HG02763 (cell line): ENCODE data around the gene NXPH3.
"Not testable (repeated sequence)": the region's sequence is repeated elsewhere in the genome, so short reads cannot be mapped to it uniquely, and the experiment has no call there.

ENCODE experiments used
- ATAC-seq: cut with Tn5 transposase; IDR thresholded peaks from one replicate; pipeline ENCODE4 v1.9.1; 2021; ENCODE audit warnings: mild to moderate bottlenecking, moderate library complexity; ENCODE audit not compliant: unreplicated experiment

The NXPH3 gene

GRCh38 chr17:49554694-49555494, 20.8 kb upstream of the NXPH3 start:
- no peak for ATAC-seq

- ATAC-seq = no peak
Observed at GRCh38 chr17:49555495-49556222, 20.0 kb upstream of the NXPH3 start.

GRCh38 chr17:49556223-49556943, 19.3 kb upstream of the NXPH3 start:
- ATAC-seq = no peak

GRCh38 chr17:49557312-49558024, 18.2 kb upstream of the NXPH3 start:
- ATAC-seq = no peak

GRCh38 chr17:49564638-49565037, 11.0 kb upstream of the NXPH3 start:
- ATAC-seq = no peak

- ATAC-seq = no peak
Observed at GRCh38 chr17:49565948-49566491, 9.7 kb upstream of the NXPH3 start.

GRCh38 chr17:49566668-49567071, 9.0 kb upstream of the NXPH3 start:
- no peak for ATAC-seq

- ATAC-seq = no peak
Observed at GRCh38 chr17:49567104-49567521, 8.6 kb upstream of the NXPH3 start.

GRCh38 chr17:49567871-49568694, 7.6 kb upstream of the NXPH3 start:
- ATAC-seq = no peak

- not testable (repeated sequence) for ATAC-seq
Observed at GRCh38 chr17:49568695-49569047, 7.0 kb upstream of the NXPH3 start.

GRCh38 chr17:49570540-49571242, 5.0 kb upstream of the NXPH3 start:
- ATAC-seq = no peak

GRCh38 chr17:49571283-49571682, 4.4 kb upstream of the NXPH3 start:
- ATAC-seq = no peak

- ATAC-seq = no peak
Observed at GRCh38 chr17:49571764-49572163, 3.9 kb upstream of the NXPH3 start.

- ATAC-seq = no peak
Observed at GRCh38 chr17:49572226-49572625, 3.4 kb upstream of the NXPH3 start.

GRCh38 chr17:49572806-49573420, 2.8 kb upstream of the NXPH3 start:
- ATAC-seq = no peak

- no peak for ATAC-seq
Observed at GRCh38 chr17:49573510-49574322, 2.0 kb upstream of the NXPH3 start.

- no peak for ATAC-seq
Observed at GRCh38 chr17:49574323-49574781, 1.3 kb upstream of the NXPH3 start.
